Measurements from ENCODE around the gene ATF6. TPM values are rescaled to one million over a fixed set of nuclear protein-coding genes. Genes with fewer than 3 reads are reported as not detected.
A peak's percentile ranks its signal among the peaks of the same experiment; 100 is the strongest.

Gene ATF6
- total and polyA plus RNA-seq, 2 of the 4 experiments (the other 2 are of a cell fraction) = 12.2 to 17.6 TPM

GRCh38 chr1:161782886-161783285, 16.8 kb downstream of the ATF6 start:
- Histone ChIP-seq H4K5ac (ENCODE audit: low read depth, low read length) (no peak overlapping the region), H3K27me3 (ENCODE audit: control insufficient read depth, insufficient read depth, low read length) (no peaks in the 10 kb centered on the region), H3K9me3 (ENCODE audit: control insufficient read depth, insufficient read depth, low read length) (no peaks in the 10 kb centered on the region), H3K36me3 (ENCODE audit: control insufficient read depth, insufficient read depth, low read length) (peaks cover 7% of the 10 kb centered on the region; the same call in 1 of the 2 replicates), H3K4ac (ENCODE audit: low read depth, low read length) (no peak overlapping the region), H2BK5ac (ENCODE audit: low read depth, low read length, poor library complexity, severe bottlenecking) (no peak overlapping the region), H3K4me2 (ENCODE audit: low read depth, low read length) (no peak overlapping the region), H3K27ac (ENCODE audit: insufficient read depth, low read length) (no peak overlapping the region), H3K56ac (ENCODE audit: extremely low read depth, insufficient read depth, low read length) (no peak overlapping the region), H3K9me1 (ENCODE audit: insufficient read depth, low read length) (no peaks in the 10 kb centered on the region), H2AK9ac (replicated peaks; ENCODE audit: low read depth, low read length, poor library complexity) (peak overlapping the region; percentile 23), H3K9ac (ENCODE audit: low read depth, low read length) (no peak overlapping the region), H3K79me1 (ENCODE audit: low read depth in 1 of 2, low read length in 2 of 2) (peaks cover 6 to 7% of the 10 kb centered on the region in 2 experiments; a peak in 3 of 4 replicates), H3K4me3 (ENCODE audit: insufficient read depth, low read depth, low read length) (no peak overlapping the region), H4K20me1 (ENCODE audit: insufficient read depth, low read length) (no peaks in the 10 kb centered on the region), H2BK120ac (ENCODE audit: low read depth, low read length) (no peak overlapping the region), H2AK5ac (ENCODE audit: low read depth, low read length) (no peak overlapping the region), H4K8ac (ENCODE audit: low read depth in 2 of 2, low read length in 2 of 2) (no peak overlapping the region), H3K14ac (replicated peaks; ENCODE audit: low read depth, low read length) (no peak overlapping the region), H2BK15ac (ENCODE audit: low read depth, low read length) (no peak overlapping the region), H4K91ac (ENCODE audit: insufficient read depth, low read depth, low read length) (no peak overlapping the region), H3K23ac (ENCODE audit: low read depth, low read length) (no peak overlapping the region), H2BK20ac (ENCODE audit: low read depth, low read length) (no peak overlapping the region), H3K4me1 (ENCODE audit: control insufficient read depth, insufficient read depth, low read length) (peaks cover 5% of the 10 kb centered on the region), H3K18ac (ENCODE audit: low read depth, low read length) (no peak overlapping the region), H2AFZ (replicated peaks; ENCODE audit: low read length, poor library complexity) (no peak overlapping the region)
- BruUV-seq (replicated peaks) = no TSS peak
- no CpG with 5 or more reads among the region's 4 CpGs for whole genome bisulfite sequencing, 2 experiments (ENCODE audit: extremely low coverage in 2 of 2, insufficient read length in 1 of 2)
- ATAC-seq (ENCODE audit: low read depth) (no peak), DNase-seq (no peak)
- in situ Hi-C loops (cut with MboI; ENCODE audit: low sequenced_read_pairs) (loop anchor here (25.0 kb wide), 2 partner anchors 454 to 604 kb away; partner anchors contain the start of genes C1orf226 and SPATA46), intact Hi-C loops (cut with micrococcal nuclease) (no loop called here), dilution Hi-C loops (cut with HindIII; ENCODE audit: low sequenced_read_pairs, unreplicated experiment) (no loop called here)
- POLR2A ChIA-PET (ENCODE audit: unreplicated experiment) = no interaction called here
- CTCF ChIA-PET = interaction anchor here (0.6 kb wide), 1 partner anchor 10 kb away, joined by 3 read pairs; no protein-coding TSS in a partner anchor
- TF ChIP-seq SMC3 (IDR thresholded peaks at IDR 0.05; ENCODE audit: low read depth, low read length) = no peak
- no peak for TF ChIP-seq BHLHE40 (IDR thresholded peaks at IDR 0.05; ENCODE audit: low read depth, low read length)
- TF ChIP-seq, protein P1, sequence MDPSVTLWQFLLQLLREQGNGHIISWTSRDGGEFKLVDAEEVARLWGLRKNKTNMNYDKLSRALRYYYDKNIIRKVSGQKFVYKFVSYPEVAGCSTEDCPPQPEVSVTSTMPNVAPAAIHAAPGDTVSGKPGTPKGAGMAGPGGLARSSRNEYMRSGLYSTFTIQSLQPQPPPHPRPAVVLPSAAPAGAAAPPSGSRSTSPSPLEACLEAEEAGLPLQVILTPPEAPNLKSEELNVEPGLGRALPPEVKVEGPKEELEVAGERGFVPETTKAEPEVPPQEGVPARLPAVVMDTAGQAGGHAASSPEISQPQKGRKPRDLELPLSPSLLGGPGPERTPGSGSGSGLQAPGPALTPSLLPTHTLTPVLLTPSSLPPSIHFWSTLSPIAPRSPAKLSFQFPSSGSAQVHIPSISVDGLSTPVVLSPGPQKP (IDR thresholded peaks at IDR 0.05; ENCODE audit: borderline replicate concordance, low read depth, low read length) = no peak
- TF ChIP-seq NFE2L2 (IDR thresholded peaks at IDR 0.05; ENCODE audit: low read depth, low read length) = no peak
- TF ChIP-seq RFX5 (IDR thresholded peaks at IDR 0.05; ENCODE audit: low read depth, low read length) = no peak
- no peak for TF ChIP-seq MXI1 (IDR thresholded peaks at IDR 0.05; ENCODE audit: borderline replicate concordance, low read depth, low read length)
- TF ChIP-seq USF2 (IDR thresholded peaks at IDR 0.05; ENCODE audit: low read depth, low read length) = no peak
- TF ChIP-seq POLR2A (IDR thresholded peaks at IDR 0.05; ENCODE audit: low read depth, low read length) = no peak
- no peak for TF ChIP-seq MAFK (IDR thresholded peaks at IDR 0.05; ENCODE audit: low read depth, low read length)
- no peak for TF ChIP-seq FOS (IDR thresholded peaks at IDR 0.05; ENCODE audit: low read depth, low read length)
- TF ChIP-seq CEBPB (IDR thresholded peaks at IDR 0.05; ENCODE audit: low read depth, low read length) = no peak
